ENCODE results near the gene SUMO3.

The SUMO3 gene

DNA sequence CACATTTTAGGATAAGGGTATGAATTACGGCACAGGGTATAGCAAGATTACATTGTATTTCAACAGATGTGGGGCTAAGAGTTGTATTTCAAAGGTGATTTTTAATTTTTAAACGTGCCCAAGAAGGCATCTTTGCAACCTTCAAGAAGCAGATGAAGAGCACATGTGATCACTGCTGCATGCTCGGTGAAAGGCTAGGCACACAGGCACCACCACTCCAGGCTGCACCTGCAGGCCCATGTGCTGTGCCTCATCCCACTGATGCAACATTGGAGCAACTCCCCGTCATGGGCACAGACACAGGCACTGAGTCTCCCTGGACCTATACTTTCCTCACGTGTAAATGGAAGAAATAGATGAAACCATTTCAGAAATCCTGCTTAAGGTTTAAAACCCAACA lies 39.8 kb downstream of the SUMO3 start:
- no peak for DNase-seq

DNA sequence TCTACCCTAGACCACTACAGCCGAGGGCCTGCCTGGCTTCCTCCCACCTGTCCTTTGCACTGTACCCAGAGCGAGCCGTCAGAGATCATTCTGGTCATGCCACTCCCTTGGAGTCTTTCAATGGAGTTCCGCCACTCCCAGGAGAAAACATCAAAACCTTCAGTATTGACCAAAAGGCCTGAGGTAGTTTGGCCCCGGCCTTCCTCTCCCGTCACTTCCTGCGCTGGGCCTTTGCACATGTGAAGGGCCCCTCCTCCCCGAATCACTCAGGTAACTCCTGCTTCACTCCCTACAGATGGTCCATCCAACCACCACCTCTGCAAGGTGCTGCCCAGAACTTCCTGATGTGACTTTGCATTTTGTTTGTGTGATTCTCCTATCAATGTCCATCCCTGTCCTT lies 42.9 kb downstream of the SUMO3 start:
- no peak for DNase-seq

DNA sequence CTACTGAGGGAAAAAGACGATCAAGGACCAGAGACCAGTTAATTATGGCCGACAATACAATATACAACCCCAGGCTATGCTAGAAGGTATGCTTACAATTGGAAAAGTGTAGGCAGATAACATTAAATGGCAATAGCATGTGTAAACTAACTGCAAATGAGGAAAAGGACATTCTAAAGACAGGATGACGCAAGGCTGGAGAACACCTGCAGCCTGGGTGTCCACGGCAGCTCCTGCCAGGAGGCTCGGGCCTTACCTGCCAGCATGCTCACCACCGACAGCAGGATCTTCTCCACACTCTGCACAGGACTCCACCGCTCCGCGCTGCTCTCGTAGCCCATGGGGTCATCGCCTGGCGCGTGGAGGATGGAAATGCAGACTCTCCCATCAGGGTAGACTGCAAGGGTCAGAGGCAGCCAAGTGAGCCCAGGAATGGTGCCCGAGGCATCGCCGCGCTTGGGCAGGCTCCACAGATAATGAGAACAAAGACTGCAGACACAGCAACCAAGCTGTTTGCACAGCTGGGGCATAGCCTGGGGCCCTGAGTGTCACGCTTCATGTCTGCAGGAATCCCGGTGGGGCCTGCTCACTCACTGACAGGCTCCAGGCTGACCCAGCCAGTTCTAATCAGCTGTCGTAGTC lies 44.5 kb downstream of the SUMO3 start:
- DNase-seq: no peak

DNA sequence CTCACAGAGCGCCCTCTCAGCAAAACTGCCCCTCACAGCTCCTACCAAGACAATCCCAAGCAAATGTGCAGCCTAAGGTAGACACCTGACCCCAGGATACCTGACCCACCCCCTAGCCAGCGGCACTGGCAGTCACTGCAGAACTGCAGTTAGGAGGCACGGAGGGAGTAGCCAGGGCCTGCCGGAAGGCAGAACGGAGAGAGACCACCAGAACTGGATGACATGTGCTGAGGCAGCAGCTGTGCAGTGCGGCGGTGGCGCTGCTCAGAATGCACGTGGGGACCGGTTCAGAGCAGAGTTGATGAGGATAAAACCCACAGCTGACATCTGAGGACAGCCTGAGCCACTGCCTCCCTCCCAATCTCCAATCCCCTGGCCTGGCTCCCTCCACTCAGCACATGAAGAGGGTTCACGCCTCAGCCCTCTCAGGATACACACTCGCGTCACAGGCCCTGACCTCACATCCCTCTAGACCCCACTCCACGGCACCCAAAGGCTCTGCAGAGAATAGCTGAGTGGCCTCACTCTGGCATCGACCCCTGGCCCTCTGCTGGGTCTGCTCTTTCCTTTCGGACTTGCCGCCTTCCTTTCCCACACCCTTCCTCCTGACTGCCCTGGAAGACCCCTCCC lies 45.9 kb downstream of the SUMO3 start:
- no peak for DNase-seq

DNA sequence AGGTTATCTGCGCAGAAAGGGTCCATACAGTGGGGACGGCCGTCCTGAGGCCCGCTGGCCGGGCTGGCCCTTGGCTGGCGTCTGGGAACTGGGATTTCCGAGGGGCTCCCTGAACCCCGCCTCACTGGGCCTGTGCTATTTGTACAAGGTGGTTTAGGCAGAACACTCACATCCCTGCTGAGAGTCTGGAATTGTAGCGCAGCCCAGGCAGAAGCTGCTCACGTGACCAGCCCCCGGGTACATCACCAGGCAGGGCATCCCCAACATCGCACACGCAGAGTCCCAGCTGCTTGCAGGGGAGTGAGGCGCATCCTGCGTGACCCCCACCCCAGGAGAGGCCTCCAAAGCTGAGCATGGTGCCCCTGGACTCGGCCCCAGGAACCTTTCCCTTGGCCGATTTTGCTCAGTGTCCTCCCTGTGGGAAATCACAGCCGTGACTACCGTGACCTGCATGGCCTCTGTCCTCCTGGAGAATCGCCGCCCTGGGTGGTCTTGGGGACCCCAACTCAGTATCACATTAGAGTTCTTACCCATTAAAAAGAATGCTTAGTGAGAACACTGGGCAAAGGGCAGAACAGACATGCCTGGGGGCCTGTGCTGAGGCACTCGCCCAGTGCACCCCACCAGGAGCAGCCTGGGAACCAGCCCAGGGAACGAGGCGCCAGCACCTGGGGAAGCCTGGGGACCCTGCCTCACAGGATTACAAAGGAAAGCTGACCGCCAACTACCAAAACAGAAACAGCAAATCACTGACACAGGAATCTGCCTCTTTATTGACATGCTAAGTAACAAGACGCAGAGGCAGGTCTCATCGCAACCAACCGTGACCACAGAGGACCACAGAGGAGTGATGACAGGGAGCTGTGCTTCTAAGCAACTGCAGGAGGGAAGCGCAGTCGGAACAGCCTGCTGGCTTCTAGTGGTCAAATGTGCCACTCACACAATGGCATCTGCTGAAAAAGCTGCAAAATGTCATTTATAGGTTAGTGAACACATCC lies 49.7 kb downstream of the SUMO3 start:
- DNase-seq: no peak

DNA sequence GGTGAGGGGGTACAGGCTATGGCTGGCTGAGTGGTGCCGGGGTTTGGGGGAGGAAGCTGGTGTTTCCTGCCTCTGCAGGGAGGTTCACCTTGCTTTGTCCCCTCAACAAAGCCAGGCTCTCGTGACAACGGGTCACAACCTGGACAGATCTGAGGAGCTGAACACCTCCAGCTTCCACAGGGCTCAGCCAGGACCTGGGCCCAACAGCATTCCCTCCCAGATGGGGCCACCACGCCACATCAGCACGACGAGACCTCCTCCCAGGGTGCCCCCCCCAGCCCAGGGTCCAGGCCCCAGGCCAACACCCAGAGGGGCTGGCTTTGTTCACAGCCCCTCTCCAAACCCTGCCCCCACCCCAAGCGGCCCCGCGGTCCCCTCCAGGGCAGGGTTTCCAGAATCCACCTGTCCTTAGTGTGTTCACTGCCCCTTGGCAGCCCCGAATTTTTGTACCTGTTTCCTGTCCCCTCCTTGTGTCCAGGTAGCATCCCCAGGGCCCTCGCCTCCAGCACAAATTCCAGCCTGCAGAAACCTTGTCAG lies 51.0 kb downstream of the SUMO3 start:
- DNase-seq: no peak

DNA sequence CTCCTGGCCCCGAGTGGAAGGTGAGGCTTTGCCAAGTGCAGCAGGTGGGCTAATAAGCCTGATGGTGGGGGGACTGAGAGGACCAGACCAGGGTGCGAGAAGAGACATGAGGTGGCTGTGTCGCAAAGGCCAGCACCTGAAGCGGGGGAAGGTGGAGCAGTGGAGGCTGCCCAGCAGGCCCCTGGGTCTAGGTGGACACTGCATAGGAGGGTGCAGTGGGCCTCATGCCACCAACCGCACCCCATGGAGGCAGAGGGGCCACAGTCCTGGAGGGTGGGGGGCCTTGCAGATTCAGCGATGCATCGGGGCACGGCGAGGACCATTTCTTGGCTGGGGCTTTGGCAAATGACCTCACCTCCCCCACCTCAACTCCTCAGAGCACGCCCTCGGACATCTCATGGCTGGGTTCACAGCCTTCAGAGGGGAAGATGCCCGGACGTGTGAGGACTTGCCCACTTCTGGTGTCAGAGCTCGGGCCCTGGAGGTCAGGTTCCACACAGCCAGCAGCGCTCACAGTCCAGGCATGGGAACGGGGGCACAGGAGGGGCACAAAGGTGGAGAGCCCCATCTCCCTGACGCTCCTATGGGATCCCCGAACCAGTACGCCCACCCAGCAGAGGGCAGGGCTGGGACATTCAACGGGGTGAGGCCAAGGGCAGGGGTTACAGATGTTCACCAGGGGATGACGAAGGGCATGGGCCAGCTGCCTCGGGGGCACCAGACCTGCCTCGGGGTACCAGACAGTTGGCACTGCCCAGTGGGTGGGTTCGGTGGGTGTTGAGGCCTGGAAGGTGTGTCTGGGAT lies 51.6 kb downstream of the SUMO3 start:
- DNase-seq: no peak

DNA sequence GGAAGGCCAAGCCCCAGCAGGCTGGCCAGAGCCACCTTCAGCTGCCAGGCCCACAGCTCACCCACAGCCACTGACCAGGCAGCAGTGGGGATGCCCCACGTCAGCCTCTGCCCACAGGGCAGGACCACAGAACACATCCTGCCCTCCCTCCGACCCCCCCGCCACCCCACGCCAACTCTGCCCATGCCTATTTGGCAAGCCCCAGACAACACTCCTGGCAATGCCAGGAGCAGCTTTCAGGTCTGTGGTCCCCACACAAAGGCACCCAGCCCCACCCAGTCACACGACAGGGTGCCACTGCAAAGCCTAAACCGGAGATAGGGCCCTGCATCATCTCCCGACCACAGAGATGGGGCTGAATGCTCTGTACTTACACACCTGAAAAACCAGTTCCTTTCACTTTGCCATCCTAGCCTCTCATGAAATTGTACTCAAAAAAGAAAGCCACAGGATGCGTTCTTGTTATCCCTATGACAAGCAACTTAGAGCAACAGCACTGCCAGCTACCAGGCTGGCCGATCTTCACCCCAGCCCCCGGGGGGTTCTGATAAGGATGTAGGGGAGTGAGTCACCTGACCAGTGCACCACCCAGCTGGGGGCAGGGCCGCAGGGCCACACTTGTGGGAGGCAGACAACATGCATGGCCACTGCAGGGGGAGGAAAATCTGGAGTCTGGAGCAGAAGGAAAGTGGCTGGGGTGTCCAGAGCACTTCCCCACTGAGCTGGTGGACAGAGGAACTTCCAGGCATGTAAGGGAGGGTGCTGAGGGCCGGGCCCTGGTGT lies 52.4 kb downstream of the SUMO3 start:
- no peak for DNase-seq

DNA sequence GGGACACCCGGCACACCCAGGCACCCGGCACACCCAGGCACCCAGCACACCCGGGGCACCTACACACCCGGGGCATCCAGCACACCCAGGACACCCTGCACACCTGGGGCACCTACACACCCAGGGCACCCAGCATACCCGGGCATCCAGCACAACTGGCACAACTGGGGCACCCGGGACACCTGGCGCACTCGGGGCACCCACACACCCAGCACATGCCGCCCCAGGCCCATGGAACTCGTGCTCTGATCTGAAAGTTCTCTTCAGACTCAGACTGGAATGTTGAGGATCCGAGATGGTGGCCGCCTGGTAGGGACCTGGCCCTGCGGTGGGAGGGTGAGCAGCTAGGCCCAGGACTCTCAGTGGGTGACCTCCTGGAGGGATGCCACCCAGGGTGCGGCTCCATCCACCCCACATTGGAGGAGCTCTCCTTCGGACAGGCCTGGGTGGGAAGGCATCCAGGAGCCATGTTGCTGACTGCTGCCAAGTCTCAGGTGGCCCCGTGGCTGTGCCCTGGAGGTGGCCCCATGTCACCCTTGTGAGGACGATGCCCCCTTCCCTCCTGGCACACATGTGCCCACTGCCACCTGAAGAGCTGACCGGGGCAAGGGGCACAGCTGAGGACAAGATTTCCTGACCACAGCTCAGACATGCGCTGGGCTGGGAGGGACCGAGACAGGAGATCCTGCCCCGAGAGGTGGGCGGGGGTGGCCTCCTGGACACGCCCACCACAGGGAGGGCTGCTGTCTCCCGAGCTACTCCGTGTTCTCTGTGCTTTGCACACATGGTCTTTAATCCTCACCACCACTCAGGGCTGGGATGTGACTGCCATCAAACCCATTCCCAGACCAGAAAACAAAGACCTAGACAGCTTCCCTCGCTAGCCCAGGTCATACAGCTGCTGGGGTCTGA lies 53.3 kb downstream of the SUMO3 start:
- no peak for DNase-seq

DNA sequence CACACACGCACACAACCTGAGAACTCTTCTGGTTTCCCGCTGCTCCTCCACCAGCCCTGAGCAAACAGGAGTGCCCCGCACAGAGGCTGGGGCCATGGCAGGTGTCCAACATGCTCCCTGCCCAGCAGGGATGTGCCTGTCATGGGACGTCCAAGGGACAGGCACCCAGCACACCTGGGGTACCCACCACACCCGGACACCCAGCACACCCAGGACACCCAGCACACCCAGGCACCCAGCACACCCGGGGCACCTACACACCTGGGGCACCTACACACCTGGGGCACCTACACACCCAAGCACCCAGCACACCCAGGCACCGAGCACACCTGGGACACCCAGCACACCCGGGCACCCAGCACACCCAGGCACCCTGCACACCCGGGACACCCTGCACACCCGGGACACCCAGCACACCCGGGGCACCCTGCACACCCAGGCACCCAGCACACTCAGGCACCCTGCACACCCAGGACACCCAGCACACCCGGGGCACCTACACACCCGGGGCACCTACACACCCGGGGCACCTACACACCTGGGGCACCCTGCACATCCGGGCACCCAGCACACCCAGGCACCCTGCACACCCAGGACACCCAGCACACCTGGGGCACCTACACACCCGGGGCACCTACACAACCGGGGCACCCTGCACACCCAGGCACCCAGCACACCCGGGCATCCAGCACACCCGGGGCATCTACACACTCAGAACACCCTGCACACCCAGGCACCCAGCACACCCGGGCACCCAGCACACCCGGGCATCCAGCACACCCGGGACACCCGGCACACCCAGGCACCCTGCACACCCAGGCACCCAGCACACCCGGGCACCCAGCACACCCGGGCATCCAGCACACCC lies 54.2 kb downstream of the SUMO3 start:
- DNase-seq: no peak

DNA sequence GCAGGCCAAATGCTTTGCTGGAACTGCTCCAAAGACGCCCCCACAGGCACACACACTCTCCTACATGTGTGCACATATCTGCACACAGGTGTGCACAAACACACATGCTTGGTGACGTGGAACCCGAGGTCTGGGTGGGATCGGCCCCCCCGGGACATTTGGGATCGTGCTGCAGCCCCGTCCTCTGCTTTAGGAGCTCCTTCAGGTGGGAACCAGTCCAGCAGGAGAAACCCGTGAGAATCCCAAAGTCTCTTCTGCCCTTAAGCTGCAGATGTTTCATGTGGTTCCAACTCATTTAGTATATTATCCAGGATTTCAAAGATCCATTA lies 54.8 kb downstream of the SUMO3 start:
- no peak for DNase-seq

DNA sequence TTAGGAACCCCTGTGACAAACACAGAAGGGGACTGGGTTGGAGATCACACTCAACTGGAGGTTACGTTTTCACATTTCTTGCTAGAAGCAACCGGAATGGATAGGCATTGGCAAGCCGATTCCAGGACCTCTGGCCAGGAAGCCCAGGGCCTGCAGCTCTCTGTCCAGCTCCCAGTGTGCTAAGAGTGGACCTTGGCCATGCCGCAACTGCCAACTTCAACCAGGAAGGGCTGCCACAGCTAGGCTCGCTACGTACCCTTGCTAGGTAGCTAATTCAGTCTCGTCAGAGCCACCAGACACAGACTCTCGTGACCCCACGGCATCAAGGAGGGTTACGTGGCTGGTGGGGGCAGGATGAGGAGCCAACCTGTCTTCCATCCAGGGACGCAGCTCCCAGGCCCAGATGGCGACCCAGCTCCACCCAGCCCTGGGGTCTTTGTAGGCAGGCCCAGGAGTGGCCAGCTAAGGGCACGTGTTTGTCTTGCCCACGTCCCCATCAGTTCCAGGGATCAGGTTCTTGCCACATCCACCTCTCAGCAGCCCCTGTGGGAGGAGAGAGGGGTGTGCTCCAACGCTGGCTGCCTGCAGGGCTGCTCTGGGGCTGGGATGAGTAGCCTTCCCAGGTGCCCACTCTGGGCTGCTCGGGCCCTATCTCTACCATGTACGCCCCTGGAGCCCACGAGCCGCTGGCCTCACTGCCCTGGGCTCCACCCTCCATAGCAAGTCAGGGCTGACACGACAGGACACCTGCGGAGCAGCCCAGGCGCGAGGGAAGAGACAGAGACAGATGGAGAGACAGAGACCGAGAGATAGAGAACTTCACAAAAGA lies 55.4 kb downstream of the SUMO3 start:
- no peak for DNase-seq

DNA sequence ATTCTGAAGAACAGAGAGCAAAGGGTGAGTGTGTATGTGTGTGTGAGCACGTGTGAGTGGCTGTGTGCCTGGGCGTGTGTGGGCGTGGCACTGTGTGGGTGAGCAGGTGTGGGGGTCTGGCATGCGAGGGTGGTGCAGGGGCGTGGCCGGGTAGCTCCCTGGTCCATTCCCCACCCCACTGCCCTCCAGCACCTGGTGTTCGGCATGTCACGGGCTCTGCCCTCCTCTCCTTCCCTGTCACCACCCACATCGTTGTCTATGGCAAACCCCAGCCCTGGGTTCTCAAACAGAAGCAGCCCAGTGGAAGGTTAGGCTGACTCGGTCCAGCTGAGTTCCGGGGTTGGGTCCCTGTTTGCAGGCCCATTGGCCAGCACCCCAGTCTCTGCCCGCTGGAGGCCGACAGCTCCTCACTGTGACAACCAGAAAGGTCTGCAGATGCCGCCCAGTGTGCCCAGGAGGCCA lies 56.1 kb downstream of the SUMO3 start:
- DNase-seq: no peak

DNA sequence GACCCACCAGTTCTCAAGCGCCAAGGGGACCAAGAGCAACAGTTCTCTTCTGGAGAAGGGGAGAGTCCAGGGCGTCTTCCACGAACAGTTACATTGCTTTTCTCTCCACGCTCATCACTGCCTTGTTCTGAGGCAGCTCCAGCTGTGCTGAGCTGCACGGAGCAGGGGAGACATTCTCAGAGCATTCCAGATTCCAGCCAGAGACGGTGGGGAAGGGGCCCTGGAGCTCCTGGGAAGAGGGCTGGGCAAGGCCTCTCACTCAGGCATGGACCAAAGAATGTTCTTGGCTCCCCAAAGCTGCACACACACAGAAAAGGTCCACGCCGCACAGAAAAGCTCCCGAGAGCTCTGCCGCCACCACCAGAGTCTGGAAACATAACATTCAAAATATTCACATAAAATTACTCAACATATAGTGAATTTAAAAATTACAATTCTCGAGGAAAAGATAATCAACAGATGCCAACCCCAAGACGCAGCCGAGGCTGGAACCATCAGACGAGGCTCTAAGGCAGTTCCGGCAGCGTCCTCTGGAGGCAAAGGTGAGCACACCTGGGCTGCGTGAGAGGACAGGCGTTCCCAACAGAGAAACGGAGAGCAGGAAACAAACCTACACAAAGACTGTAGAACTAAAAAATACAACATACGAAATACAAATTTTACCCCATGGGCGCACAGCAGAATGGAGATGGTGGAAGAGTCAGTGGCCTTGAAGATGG lies 56.7 kb downstream of the SUMO3 start:
- DNase-seq: no peak

DNA sequence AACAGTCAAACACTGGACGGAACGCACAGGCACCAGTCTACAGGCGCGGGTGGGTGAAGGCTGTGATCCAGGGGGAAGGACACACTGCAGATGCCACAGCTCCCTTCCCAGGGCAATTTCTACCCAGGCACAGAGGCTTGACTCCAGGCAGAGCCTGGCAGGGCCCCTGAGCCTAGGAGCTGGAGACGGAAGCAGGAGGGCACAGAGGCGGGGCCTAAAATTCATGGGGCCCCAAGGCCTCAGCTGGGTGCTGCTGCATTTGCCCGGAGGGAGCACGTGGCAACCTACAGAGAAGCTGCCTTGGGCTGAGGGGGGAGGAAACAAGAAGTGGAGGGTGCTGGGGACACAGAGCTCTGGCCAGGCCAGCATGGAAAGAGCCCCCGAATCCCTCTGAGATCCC lies 57.5 kb downstream of the SUMO3 start:
- no peak for DNase-seq

DNA sequence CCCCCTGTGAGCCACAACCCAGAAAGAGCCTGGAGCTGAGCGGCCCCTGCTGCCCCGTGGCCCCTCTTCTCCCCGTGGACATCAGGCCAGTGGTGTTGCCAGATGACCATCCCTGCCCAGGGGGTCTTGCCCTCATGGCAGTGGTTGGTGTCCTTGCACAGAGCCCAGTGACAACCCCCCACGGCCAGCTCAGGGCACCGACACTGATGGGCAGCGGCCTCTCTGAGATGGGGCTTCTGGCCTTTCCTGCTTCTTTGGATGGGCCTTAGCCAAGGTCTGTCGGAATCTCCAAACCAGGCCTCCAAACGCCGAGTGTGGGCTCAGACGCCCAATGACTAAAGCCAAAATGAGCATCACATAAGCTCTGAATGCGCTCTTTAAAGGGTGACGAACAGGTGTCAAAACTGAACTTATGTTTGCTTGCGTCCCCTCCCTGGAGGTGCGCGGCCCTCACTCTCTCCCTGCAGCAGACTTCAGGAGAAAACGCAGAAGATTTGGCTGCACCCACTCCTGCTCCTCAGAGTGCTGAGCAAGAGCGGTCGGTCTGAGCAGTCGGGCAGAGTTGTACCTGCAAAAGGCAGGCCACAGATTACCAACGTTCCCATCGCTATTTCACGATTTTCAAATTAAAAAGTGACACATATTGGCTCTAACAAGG lies 58.1 kb downstream of the SUMO3 start:
- DNase-seq: no peak

DNA sequence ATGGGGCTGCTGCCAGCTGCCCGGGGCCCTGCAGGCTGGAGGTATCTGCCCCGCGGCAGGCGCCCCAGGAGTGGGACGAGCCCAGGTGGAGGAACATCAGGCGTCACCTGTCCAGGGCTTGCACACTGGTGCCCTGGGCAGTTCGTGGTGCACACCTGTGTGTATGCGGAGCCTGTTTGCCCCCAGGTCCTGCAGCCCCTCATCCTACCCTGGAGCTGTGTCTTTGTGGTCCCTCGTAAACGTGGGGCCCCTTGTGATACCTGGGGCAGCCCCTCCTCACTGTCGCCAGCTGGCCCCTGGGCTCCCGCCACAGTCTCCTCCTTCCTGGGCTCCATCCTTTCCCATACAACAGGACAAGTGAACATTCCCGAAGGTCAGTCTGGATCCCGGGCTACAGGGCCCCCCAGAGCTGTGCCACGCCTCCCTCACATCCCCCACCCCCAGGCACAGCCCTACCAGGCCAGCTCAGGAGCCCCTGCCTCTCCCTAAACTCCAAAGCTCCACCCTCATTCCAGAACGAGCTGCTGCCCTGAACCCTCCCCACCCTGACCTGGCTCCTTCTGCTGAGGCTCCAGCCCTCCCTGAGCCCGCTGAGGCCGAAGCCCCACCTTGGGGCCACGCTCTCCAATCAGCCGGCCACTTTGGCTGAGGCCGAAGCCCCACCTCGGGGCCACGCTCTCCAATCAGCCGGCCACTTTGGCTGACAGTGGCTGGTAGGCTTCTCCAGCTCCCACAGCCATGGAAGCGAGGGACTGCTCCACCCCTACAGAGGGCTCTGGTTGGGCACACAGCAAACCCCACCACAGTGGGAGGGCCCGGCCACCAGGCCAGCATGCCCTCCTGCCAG lies 58.9 kb downstream of the SUMO3 start:
- DNase-seq: peak; percentile 1

All from activated CD4-positive, alpha-beta T cell treated with anti-CD3 and anti-CD28 coated beads for 1 hour (primary cell).